B cell (primary cell): Measurements from ENCODE around the gene VASH1. TPM values are rescaled to one million over a fixed set of nuclear protein-coding genes. Genes with fewer than 3 reads are reported as not detected.

ENCODE experiments used
- ATAC-seq: fragments of 200-7000 bp; cut with Tn5 transposase; one replicate; pipeline ENCODE4 v1.10.0; 2021; ENCODE audit warnings: low read depth, mild to moderate bottlenecking, moderate number of reproducible peaks, moderate library complexity
- CTCF ChIA-PET: fragments of 350-600 bp; sonication (Branson Sonifier 250); formaldehyde crosslinking; loops from one replicate; lab custom pipeline; 2021; ENCODE audit warnings: antibody characterized with exemption, inconsistent platforms; lab: Charles Lee
- POLR2A ChIA-PET: fragments of 350-600 bp; sonication (Branson Sonifier 250); formaldehyde crosslinking; loops from one replicate; lab custom pipeline; 2021; ENCODE audit warnings: antibody characterized with exemption; lab: Charles Lee
- DNase-seq: peaks from one replicate; pipeline ENCODE4 v3.0.0; 2013
- H2AFZ ChIP-seq: 2 replicates; pipeline ENCODE4 v1.6.1; 2012; ENCODE audit warnings: mild to moderate bottlenecking, low read depth, low read length; ENCODE audit not compliant: insufficient read depth, poor library complexity, severe bottlenecking
- H3K27ac ChIP-seq, 2 donors: 1 replicate in 1 of 2; 2 replicates in 1 of 2; pipeline ENCODE4 v1.5.1; 2012 to 2013; ENCODE audit warnings: low read length in 2 of 2, mild to moderate bottlenecking in 2 of 2, moderate library complexity in 1 of 2
- H3K27me3 ChIP-seq, 4 experiments: fragments of 200-600 bp in 1 of 4; sonication (generic) in 1 of 4; replicated peaks in 1 of 4; 1 replicate in 2 of 4; 2 replicates in 2 of 4; pipeline versions ENCODE4 v1.6.1 to v1.7.0; 2013 to 2016; ENCODE audit warnings: low read length in 3 of 4, mild to moderate bottlenecking in 2 of 4, mixed read lengths in 1 of 4, moderate library complexity in 1 of 4; ENCODE audit not compliant: insufficient read depth in 4 of 4, control insufficient read depth in 3 of 4; ENCODE audit errors: control extremely low read depth in 1 of 4
- H3K36me3 ChIP-seq, 2 experiments: replicated peaks in 1 of 2; 1 replicate in 1 of 2; 2 replicates in 1 of 2; pipeline versions ENCODE4 v1.6.1 to v1.7.1; 2013; ENCODE audit warnings: low read length in 1 of 2; ENCODE audit not compliant: insufficient read depth in 2 of 2, control insufficient read depth in 1 of 2; ENCODE audit errors: control extremely low read depth in 1 of 2, extremely low read depth in 1 of 2
- H3K4me1 ChIP-seq, 2 donors: fragments of 200-600 bp in 1 of 2; sonication (generic) in 1 of 2; 1 replicate in 1 of 2; 2 replicates in 1 of 2; pipeline versions ENCODE4 v1.5.1 to v1.6.1; 2013 to 2017; ENCODE audit warnings: low read length in 2 of 2; ENCODE audit not compliant: control insufficient read depth in 2 of 2, insufficient read depth in 2 of 2
- H3K4me2 ChIP-seq: replicated peaks from 2 replicates; pipeline ENCODE3; 2012; ENCODE audit warnings: mild to moderate bottlenecking, low read depth, low read length; ENCODE audit not compliant: poor library complexity, severe bottlenecking
- H3K4me3 ChIP-seq, 5 experiments: fragments of 200-600 bp in 1 of 5; sonication (generic) in 1 of 5; 1 replicate in 3 of 5; 2 replicates in 2 of 5; pipeline versions ENCODE4 v1.5.1 to v1.7.0; 2011 to 2016; ENCODE audit warnings: low read length in 4 of 5, mild to moderate bottlenecking in 4 of 5, low read depth in 2 of 5, control low read depth in 1 of 5, moderate library complexity in 1 of 5; ENCODE audit not compliant: insufficient read depth in 1 of 5; ENCODE audit errors: control extremely low read depth in 1 of 5, extremely low read depth in 1 of 5
- H3K79me2 ChIP-seq: fragments of 200-600 bp; sonication (generic); one replicate; pipeline ENCODE4 v1.6.0; 2016; ENCODE audit warnings: low read length; ENCODE audit not compliant: control insufficient read depth, insufficient read depth
- H3K9ac ChIP-seq: fragments of 200-600 bp; sonication (generic); 2 replicates; pipeline ENCODE4 v1.6.1; 2017; ENCODE audit warnings: mild to moderate bottlenecking, low read length, moderate library complexity
- H3K9me3 ChIP-seq, 3 donors: one replicate each; pipeline versions ENCODE4 v1.6.1 to v1.7.1; 2013; ENCODE audit warnings: low read length in 2 of 3; ENCODE audit not compliant: control insufficient read depth in 2 of 3, insufficient read depth in 1 of 3; ENCODE audit errors: control extremely low read depth in 1 of 3
- H4K20me1 ChIP-seq: 2 replicates; pipeline ENCODE4 v1.6.0; 2012; ENCODE audit warnings: mild to moderate bottlenecking, low read length; ENCODE audit not compliant: insufficient read depth, control insufficient read depth, poor library complexity, severe bottlenecking
- H3K27ac Mint-ChIP-seq: one replicate; pipeline ENCODE4 v1.8.0; 2021; ENCODE audit warnings: mixed read lengths
- H3K27me3 Mint-ChIP-seq: one replicate; pipeline ENCODE4 v1.8.0; 2021; ENCODE audit warnings: mixed read lengths
- H3K4me1 Mint-ChIP-seq: one replicate; pipeline ENCODE4 v1.8.0; 2021; ENCODE audit warnings: mixed read lengths
- H3K4me3 Mint-ChIP-seq: one replicate; pipeline ENCODE4 v1.8.0; 2021; ENCODE audit warnings: mixed read lengths
- H3K9me3 Mint-ChIP-seq: one replicate; pipeline ENCODE4 v1.8.0; 2022; ENCODE audit warnings: mixed read lengths; ENCODE audit not compliant: insufficient read depth
- EZH2 ChIP-seq: IDR thresholded peaks from 2 replicates; pipeline ENCODE4 v1.6.1; 2012; ENCODE audit warnings: borderline replicate concordance, low read depth, mild to moderate bottlenecking, moderate library complexity, low read length; ENCODE audit not compliant: insufficient read depth, poor library complexity, severe bottlenecking
- WGBS: methylation state at CpG from one replicate; pipeline ENCODE4 v1.1.5; 2013; ENCODE audit warnings: missing lambda C conversion rate; ENCODE audit not compliant: insufficient coverage; 5-methylcytosine and 5-hydroxymethylcytosine counted together
- intact Hi-C: fragments of 100-400 bp; cut with micrococcal nuclease; formaldehyde crosslinking; loops from one replicate; pipeline ENCODE4 v1.10.0; 2022
- polyA plus RNA-seq: library from polyadenylated mRNA; depleted of rRNA; stranded (reverse); fragments of >200 nt; gene quantifications from 2 replicates; pipeline ENCODE4 v1.2.3, GENCODE V29; 2012
- total RNA-seq, 2 donors: library from RNA; stranded (reverse); fragments of 120-200 nt in 1 of 2; gene quantifications; 1 replicate in 1 of 2; 2 replicates in 1 of 2; pipeline versions ENCODE4 v1.2.3 to v1.2.4, GENCODE V29; 2013 to 2022
- TF ChIP-seq, protein P1 (sequence below): fragments of 200-600 bp; IDR thresholded peaks from one replicate; pipeline ENCODE4 v1.8.0; 2022; ENCODE audit warnings: antibody characterized with exemption, mild to moderate bottlenecking

The VASH1 gene
- total and polyA plus RNA-seq, 2 donors (not counting 1 experiment from before 2014, with no cell fraction given), result 0.60 to 2.7 TPM

DNA sequence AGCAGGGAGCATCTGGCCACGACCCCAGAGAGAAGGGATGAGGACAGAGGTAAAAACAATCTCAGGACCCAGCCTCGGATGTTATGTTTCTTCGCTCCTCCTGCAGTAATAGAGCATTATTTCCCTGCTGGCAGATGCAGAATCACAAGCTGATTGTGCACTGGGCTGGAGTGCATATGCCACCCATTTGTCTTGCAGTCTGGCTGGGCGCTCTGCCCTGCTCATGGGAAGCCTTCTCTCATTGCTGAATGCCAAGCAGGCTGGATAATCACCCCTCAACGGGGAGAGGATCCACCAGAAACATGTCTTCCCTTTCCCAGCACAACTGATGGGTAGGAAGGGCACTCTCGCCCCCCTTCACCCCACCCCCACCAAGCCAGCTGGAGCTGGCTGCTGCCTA, 8.5 kb upstream of the VASH1 start:
- Histone ChIP-seq H3K4me3 (no peak overlapping the region), H3K9ac (no peak overlapping the region), H4K20me1 (no peaks in the 10 kb centered on the region), H3K4me1 (no peaks in the 10 kb centered on the region), H3K27ac (no peak overlapping the region), H3K9me3 (no peaks in the 10 kb centered on the region), H3K27me3 (no peaks in the 10 kb centered on the region), H3K79me2 (no peaks in the 10 kb centered on the region), H3K4me2 (no peak overlapping the region), H3K36me3 (no peaks in the 10 kb centered on the region), H2AFZ (no peak overlapping the region)
- H3K4me1 Mint-ChIP-seq, result no peaks in the 10 kb centered on the region
- DNase-seq (no peak), ATAC-seq (no peak)
- 67% methylated on average over 5 of the region's 6 CpGs for WGBS
- CTCF ChIA-PET, result interaction anchor here (0.6 kb wide), 1 partner anchor 1801 kb away, joined by 3 read pairs; no protein-coding TSS in a partner anchor
- H3K9me3 Mint-ChIP-seq, result no peaks in the 10 kb centered on the region
- TF ChIP-seq EZH2, result no peak
- TF ChIP-seq, protein P1, sequence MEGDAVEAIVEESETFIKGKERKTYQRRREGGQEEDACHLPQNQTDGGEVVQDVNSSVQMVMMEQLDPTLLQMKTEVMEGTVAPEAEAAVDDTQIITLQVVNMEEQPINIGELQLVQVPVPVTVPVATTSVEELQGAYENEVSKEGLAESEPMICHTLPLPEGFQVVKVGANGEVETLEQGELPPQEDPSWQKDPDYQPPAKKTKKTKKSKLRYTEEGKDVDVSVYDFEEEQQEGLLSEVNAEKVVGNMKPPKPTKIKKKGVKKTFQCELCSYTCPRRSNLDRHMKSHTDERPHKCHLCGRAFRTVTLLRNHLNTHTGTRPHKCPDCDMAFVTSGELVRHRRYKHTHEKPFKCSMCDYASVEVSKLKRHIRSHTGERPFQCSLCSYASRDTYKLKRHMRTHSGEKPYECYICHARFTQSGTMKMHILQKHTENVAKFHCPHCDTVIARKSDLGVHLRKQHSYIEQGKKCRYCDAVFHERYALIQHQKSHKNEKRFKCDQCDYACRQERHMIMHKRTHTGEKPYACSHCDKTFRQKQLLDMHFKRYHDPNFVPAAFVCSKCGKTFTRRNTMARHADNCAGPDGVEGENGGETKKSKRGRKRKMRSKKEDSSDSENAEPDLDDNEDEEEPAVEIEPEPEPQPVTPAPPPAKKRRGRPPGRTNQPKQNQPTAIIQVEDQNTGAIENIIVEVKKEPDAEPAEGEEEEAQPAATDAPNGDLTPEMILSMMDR, result no peak
- POLR2A ChIA-PET, result no interaction called here
- no peak overlapping the region for H3K4me3 Mint-ChIP-seq
- no peak overlapping the region for H3K27ac Mint-ChIP-seq
- H3K27me3 Mint-ChIP-seq, result peaks cover 17% of the 10 kb centered on the region
- intact Hi-C loops, result no loop called here

DNA sequence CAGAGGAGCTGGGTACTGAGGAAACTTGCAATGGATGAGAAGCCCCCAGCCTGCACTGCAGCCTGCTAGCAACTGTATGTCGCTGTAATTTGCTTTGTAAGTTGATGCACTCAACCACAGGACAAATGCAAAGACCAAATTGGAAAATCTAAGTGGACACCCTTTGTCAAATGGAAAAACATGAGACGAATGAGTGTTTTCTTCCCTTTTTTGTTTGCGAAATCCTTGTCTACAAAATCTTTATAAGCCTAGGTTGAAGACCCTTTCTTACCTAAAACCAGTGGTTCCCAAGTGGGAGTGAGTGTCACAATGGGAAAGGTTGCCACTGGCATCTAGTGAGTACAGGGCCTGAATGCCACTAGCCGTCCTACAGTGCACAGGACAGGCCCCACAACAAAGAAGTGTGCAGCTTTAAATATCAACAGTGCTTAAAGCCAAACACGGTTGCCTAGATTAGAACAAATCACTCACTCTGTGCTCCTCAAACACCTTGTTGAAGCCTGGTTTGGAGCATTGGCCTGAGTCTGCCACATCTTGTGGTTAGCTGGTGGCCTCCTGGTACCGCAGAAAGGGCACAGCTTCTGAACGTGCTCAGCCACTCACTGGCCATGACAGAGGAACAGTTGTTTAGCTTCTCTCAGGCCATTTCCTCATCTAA, 7.6 kb upstream of the VASH1 start:
- Mint-ChIP-seq H3K9me3 (no peaks in the 10 kb centered on the region), H3K27ac (no peak overlapping the region), H3K27me3 (peaks cover 23% of the 10 kb centered on the region), H3K4me3 (no peak overlapping the region), H3K4me1 (no peaks in the 10 kb centered on the region)
- H3K9ac ChIP-seq, result no peak overlapping the region
- H3K4me2 ChIP-seq, result no peak overlapping the region
- no peak overlapping the region for H3K4me3 ChIP-seq
- H3K27ac ChIP-seq, result no peak overlapping the region
- H2AFZ ChIP-seq, result no peak overlapping the region
- no peaks in the 10 kb centered on the region for H3K36me3 ChIP-seq
- no peaks in the 10 kb centered on the region for H3K27me3 ChIP-seq
- no peaks in the 10 kb centered on the region for H3K79me2 ChIP-seq
- DNase-seq, result no peak
- no peaks in the 10 kb centered on the region for H3K9me3 ChIP-seq
- ATAC-seq, result no peak
- TF ChIP-seq, protein P1, result no peak
- TF ChIP-seq EZH2, result no peak
- no peaks in the 10 kb centered on the region for H3K4me1 ChIP-seq
- H4K20me1 ChIP-seq, result no peaks in the 10 kb centered on the region
- WGBS, result 88% methylated on average over 5 of the region's 7 CpGs
- POLR2A ChIA-PET, result no interaction called here
- intact Hi-C loops, result no loop called here
- CTCF ChIA-PET, result interaction anchor here (0.6 kb wide), 1 partner anchor 1801 kb away, joined by 3 read pairs; no protein-coding TSS in a partner anchor
